Fibroblast of lung (primary cell): ENCODE data around the gene SDK1.

ENCODE experiments used
- EZH2 ChIP-seq: IDR thresholded peaks from 2 replicates; pipeline ENCODE4 v1.5.1; 2012; ENCODE audit warnings: low read length, control low read depth, mild to moderate bottlenecking; ENCODE audit errors: missing control alignments
- TF ChIP-seq, protein P1 (sequence below), 2 donors: IDR thresholded peaks in 1 of 2; conservative IDR thresholded peaks in 1 of 2; 1 replicate in 1 of 2; 2 replicates in 1 of 2; pipeline ENCODE4 v1.5.1; 2011 to 2012; ENCODE audit warnings: low read length in 2 of 2, control low read depth in 1 of 2, inconsistent platforms in 1 of 2, low read depth in 1 of 2, mild to moderate bottlenecking in 1 of 2

- TF ChIP-seq, protein P1, sequence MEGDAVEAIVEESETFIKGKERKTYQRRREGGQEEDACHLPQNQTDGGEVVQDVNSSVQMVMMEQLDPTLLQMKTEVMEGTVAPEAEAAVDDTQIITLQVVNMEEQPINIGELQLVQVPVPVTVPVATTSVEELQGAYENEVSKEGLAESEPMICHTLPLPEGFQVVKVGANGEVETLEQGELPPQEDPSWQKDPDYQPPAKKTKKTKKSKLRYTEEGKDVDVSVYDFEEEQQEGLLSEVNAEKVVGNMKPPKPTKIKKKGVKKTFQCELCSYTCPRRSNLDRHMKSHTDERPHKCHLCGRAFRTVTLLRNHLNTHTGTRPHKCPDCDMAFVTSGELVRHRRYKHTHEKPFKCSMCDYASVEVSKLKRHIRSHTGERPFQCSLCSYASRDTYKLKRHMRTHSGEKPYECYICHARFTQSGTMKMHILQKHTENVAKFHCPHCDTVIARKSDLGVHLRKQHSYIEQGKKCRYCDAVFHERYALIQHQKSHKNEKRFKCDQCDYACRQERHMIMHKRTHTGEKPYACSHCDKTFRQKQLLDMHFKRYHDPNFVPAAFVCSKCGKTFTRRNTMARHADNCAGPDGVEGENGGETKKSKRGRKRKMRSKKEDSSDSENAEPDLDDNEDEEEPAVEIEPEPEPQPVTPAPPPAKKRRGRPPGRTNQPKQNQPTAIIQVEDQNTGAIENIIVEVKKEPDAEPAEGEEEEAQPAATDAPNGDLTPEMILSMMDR (conservative IDR thresholded peaks at IDR 0.05 in 1 of 2, IDR thresholded peaks at IDR 0.05 in 1 of 2; ENCODE audit: low read depth in 1 of 2, low read length in 2 of 2) = no peak
- TF ChIP-seq EZH2 = no peak
These were observed 996.8 kb downstream of the SDK1 start for GRCh38 chr7:4297918-4298219.
